ACHN (cell line): ENCODE results near the gene USP27X.

Source experiments
- DNase-seq: peaks from one replicate; pipeline ENCODE4 v3.0.0-alpha.2; 2015
- in situ Hi-C: cut with HindIII; loops from 2 replicates; pipeline ENCODE4 v1.10.0; 2017; ENCODE audit warnings: low sequenced_read_pairs, low pct_ligation_motif_present, low pct_unique_long_range_greater_than_20kb

Gene USP27X

DNA sequence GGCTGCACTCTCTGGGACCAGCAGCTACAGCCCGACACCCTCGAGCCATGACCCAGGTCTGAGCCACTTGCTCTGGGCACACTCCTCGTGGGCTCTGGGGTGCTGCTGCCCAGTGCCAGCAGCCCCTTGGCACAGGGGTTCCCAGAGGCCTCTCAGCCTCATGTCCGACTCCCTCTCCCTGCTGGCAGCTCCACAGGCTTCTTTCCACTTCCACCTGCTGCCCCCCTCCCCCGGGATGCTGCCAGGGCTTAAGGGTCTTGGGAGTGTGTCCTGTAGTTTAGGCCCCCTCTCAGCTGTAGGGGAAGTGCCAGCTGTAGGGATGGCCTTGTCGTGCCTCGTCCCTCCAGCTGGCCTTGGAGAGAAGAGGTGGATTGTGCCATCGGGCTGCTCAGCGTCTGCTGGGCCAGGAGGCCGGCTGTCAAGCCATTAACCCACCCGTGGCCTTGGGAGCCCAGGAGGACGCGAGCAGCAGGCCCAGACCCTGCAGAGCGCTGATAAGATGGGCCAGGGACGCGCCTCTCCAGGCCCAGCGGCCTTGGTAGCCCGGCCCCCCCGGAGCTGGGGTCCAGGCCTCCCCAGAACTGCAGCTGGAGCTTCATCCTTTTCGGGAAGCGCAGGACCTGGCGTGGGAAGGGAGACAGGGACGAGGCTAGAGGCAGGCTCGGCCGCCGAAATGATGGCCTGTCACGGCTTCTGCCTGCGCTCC, 1.0 kb upstream of the USP27X start:
- no peak for DNase-seq
- in situ Hi-C loops, result no loop called here

DNA sequence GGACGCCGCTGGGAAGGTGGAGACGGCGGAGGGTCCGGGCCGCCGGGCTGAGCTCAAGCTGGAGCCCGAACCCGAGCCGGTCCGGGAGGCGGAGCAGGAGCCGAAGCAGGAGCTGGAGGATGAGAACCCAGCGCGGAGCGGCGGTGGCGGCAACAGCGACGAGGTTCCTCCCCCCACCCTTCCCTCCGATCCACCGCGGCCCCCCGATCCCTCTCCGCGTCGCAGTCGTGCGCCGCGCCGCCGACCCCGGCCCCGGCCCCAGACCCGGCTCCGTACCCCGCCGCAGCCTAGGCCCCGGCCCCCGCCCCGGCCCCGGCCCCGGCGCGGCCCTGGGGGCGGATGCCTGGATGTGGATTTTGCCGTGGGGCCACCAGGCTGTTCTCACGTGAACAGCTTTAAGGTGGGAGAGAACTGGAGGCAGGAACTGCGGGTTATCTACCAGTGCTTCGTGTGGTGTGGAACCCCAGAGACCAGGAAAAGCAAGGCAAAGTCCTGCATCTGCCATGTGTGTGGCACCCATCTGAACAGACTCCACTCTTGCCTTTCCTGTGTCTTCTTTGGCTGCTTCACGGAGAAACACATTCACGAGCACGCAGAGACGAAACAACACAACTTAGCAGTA, 483 bp downstream of the USP27X start:
- in situ Hi-C loops, result no loop called here
- DNase-seq, result no peak

DNA sequence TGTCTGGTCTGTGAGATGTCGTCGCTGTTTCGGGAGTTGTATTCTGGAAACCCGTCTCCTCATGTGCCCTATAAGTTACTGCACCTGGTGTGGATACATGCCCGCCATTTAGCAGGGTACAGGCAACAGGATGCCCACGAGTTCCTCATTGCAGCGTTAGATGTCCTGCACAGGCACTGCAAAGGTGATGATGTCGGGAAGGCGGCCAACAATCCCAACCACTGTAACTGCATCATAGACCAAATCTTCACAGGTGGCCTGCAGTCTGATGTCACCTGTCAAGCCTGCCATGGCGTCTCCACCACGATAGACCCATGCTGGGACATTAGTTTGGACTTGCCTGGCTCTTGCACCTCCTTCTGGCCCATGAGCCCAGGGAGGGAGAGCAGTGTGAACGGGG, 1.4 kb downstream of the USP27X start:
- DNase-seq, result no peak
- in situ Hi-C loops, result no loop called here

DNA sequence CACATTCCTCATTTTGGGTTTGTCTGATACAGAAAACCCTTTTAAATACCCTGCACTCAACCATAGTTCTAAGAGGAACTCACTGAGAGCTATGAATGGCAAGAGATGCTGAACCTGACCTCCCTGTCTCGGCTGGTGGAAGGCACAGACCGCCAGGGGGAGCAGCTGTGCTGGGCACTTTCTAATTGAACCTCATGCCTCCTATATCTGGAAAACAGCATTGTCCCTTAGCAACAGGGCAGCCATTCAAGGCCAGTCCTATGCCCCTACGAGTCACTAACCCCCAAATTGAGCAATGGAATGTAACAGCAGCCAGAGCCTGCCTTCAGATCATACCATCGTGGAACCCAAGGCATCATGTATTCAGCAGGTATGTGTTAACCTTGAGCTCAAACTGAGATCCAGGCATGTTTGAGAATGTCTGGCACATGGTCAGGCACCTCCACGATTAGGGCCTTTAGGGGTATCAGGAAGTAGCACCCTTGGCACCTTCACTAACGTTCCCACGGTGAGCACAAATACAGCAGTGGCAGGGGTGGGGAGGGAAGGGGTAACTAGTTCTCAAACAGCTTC, 5.1 kb downstream of the USP27X start:
- DNase-seq, result peak; percentile 30
- in situ Hi-C loops, result no loop called here

DNA sequence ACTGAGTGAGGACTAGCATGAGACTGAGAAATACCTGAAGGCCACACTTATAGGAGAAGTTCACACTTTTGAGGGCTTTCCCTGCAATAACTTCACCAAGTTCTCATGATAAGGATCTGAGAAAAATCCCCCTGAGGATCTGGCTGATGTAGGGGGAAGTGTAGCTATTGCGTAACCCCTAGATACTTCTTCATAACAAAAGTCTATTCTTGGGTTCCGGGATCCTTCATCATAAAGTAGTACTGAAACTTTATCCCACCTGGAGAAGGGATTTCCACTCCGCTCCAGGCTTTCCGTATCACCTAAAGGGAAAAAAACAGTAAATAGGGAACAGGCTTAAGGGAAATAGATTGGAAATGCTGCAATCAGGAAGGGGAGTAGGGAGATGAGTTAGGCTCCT, 13.3 kb downstream of the USP27X start:
- in situ Hi-C loops, result no loop called here
- no peak for DNase-seq

DNA sequence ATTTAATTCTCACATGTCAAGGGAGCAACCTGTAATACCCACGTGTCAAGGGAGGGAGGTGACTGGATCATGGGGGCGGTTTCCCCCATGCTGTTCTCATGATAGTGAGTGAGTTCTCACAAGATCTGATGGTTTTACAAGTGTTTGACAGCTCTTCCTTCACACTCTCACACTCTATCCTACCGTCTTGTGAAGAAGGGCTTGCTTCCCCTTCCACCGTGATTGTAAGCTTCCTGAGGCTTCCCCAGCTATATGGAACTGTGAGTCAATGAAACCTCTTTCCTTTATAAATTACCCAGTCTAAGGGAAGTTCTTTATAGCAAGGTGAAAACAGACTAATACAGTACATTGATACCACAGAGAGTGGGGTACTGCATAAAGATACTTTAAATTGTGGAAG, 17.7 kb downstream of the USP27X start:
- in situ Hi-C loops, result no loop called here
- DNase-seq, result no peak

DNA sequence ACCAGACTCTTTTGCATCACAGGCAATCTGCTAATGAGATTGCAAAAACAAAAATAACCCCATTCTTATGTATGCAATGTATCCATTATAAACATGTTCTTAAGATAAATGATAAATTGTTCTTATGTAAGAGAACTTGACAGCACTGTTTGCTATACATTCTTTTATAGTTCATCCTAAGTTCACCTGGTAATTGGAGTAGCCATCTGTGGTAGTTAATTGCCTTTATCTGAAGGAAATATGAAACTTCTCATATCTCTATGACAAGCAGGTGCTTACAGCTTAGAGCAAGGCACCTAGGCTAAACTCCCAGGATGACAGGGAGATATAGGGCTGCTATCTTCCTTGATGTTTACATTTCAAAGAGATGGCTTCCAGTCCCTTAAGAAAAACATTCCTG, 21.8 kb downstream of the USP27X start:
- in situ Hi-C loops, result no loop called here
- DNase-seq, result no peak

DNA sequence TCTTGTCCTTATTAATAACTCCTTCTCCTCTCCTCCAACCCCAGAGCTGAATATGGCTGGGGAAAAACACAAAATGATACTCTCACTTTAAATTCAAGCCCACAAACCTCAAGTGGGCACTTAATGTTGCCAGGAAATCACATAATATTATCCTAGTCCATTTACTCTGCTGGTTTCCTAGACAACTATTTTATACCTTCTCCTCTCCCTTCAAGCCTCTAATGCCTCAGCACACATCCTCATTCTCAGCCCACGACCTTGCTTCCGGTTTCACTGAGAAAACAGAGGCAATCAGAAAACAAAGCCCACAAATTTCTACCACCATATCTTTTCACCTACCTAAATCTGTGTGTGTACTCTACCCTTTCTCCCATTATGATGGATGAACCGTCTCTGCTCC, 31.1 kb downstream of the USP27X start:
- no peak for DNase-seq
- in situ Hi-C loops, result no loop called here

DNA sequence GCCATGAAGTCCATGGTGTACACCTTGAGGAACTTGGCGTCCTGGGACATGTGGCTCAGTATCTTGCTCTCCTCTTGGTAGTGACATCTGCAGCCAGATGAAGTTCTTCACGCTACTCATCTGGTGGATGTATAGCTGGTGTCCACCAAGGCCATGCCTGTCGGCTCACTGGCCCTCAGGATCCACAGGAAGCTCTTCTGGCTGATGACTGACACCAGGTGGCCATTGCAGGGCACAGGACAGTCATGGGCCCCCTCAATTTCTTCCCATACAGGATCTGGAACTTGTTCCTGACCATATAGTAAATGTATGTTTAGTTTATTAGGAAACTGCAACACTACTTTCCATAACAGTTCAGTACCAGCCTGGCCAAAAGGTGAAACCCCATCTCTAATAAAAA, 32.8 kb downstream of the USP27X start:
- DNase-seq, result no peak
- in situ Hi-C loops, result no loop called here

DNA sequence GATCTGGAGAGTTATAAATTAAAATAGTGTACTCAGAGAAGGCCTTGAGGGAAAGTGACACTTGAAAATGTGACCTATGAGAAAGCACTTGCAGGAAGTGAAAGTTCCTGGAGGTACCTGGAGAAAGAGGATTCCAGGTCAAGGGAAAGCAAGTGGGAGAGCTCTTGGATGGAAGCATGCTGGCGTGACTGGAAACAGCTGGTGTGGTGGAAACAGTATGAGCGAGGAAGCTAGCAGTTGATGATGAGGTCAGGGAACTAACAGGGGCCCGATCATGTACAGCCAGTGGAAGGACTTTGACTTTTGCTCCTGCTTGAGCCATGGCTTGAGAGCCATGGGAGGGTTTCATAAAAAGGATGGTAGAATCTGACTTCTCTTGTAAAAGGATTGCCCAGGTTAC, 33.6 kb downstream of the USP27X start:
- in situ Hi-C loops, result no loop called here
- no peak for DNase-seq

DNA sequence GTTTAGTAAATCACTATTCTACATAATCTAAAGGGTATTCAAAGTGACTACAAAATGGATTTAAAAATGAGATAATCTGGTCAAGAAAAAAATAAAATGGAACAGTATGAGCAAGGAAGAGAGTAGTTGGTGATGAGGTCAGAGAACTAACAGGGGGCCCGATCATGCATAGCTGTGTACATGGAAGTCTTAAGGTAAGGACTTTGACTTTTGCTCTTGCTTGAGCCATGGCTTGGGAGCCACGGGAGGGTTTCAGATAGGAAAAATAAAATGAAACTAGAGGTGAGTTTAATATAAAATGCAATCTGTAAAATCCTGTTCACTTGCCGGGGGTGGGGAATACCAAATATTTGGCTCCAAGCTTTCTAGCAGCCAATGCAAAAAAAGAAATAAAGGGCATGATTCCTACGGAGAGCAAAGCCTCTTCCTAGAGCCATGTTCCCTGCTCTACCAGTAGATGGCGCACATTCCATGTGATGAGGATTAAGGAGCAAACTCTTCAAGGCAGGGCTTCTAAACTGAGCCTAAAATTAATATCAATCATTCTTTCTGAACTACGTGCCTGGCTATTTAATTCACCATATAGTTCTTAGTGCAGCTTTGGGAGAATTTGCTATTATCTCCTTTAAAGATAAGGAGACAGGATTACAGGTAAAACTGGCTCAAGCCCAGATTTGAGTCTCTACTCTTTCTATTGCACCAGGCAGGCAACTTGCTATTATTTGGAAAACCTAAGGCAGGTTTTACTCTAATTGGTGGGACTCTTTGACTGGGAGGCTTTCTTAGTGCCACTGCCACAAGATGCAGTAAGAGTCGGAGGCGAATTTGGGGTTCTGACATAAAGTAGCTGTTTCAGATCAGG, 36.3 kb downstream of the USP27X start:
- in situ Hi-C loops, result no loop called here

DNA sequence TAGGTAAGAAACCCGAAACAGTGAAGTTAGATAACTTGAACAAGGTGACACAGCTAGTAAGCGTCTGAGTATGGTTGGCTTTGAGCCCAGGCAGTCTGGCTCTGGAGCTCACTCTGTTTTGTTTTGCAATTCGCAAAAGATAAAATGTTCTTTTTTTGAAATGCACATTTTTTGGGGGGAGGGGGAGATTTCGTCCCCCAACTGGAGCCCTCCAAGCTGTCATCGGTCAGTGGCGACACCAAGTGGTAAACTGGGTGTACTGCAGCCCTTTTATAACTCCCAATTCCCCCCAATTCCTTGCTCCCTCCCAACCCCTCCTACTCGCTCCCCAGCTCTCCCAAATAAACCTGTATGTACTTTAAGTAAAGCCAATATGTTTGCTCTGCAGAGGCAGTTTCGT, 40.3 kb downstream of the USP27X start:
- DNase-seq, result peak; percentile 3

More for the DNA sequence above, 36.3 kb downstream of the USP27X start:
- peak; percentile 41 for DNase-seq

DNA sequence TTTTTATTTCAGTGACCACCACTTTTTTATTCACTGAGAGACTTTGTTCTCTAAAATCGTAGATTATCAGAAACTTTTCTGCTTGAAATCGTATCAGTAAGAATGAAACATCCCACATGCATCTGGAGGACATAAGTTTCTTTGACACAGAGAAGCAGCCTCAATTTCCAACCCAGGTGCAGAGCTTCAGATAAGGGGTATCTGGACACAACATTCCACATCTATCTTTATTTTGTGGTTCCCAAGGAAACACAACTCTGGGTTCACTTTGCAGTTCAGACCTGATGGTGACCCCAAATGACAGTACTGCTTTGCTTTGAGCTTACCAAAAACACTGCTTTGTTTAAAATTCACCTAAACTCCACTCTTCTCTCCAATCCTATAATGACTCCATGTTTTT, 41.8 kb downstream of the USP27X start:
- DNase-seq, result no peak
- in situ Hi-C loops, result no loop called here

More for the DNA sequence above, 40.3 kb downstream of the USP27X start:
- in situ Hi-C loops, result no loop called here

DNA sequence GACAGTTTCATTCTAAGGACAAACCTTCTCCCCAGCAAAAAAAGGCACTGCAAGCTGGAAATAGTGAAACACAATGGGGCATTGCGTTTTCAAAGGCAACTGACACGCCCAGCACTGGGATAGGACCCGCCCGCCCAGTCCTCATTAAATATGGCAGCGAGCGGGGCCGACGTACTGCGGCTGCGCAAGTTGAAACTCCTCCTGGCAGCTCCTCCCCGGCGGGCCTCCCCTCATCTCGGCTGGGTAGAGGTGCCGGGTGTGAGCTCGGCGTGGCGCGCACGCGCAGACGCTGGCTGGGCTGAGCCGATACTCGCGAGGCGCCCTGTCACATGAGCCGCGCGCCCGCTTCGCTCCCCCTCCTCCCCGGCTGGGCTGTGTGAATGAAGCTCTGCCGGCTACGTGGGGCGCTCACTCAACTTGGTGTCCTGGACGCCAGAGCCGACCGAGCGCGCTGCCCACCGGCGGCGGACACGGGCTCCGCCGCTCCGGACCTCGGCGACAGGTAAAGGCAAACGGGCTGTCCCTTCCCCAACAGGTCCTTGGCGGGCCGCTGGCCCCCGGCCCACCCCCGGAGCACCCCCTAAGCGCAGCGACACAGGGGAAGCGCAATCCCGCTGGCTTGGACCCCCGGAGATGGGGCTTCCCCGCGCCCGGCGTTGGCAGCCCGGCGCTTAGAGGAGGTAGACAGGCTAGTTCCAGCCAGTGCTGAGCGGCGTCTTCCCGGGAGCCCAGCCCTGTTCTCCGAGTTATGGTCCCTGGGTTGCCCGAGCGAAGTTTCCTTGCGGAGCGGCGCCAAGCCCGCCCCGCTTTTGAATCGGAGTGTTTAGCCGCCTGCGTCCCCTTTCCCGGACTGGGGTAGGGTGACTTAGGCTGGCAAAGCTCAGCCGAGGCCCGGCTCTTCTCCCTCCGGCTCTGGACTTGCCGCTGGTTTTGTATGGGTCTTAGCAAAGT, 43.3 kb downstream of the USP27X start, which contains the start of gene CLCN5:
CLCN5 (plus strand) TSS at position 306 of the 951 bp plus-strand sequence. CDS start 2,703 bp downstream, outside the sequence.
- DNase-seq, result peak; percentile 87
- in situ Hi-C loops, result no loop called here

DNA sequence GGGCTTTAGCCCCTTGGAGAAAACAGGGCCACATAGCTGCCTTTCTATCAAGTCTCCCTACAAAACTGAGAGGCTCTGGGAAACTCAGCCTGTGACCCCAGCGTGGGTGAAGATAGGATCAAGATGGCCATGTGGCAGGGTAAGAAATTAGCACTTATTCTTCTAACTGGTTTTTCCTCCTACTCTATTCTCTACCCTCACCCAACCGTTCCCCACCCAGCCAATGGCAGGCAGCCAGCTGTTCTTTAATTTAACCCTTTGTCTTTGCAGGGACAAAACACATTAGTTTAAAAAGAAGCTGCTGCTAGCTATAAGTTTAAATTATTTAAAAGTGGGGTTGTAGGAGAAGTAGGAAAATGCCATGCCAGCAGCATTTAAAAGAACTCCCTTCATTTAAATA, 45.9 kb downstream of the USP27X start:
- no peak for DNase-seq
- in situ Hi-C loops, result no loop called here

DNA sequence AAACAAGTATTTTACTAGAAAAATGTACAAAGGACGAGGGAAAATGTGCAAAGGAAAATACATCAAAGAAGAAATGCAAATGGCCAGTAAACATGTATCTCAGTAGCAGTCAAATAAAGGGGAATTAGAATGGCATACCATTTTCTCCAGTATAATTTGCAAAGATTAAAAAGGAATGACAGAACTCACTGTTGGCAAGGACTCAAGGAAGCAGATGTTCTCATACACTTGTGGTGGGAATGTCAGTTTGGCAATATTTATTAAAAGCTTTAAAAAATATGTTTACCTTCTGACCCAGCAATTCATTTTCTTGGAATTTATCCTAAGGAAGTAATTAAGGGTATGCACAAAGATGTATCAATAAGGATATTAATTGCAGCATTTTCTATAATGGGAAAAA, 50.8 kb downstream of the USP27X start:
- in situ Hi-C loops, result no loop called here

More for the DNA sequence above, 50.8 kb downstream of the USP27X start:
- no peak for DNase-seq
